ENCODE data around the gene CHST11. TPM values are rescaled to one million over a fixed set of nuclear protein-coding genes. Genes with fewer than 3 reads are reported as not detected.

CHST11 gene
- total RNA-seq, 1 experiment from 2014 or later = 0.25 TPM

DNA sequence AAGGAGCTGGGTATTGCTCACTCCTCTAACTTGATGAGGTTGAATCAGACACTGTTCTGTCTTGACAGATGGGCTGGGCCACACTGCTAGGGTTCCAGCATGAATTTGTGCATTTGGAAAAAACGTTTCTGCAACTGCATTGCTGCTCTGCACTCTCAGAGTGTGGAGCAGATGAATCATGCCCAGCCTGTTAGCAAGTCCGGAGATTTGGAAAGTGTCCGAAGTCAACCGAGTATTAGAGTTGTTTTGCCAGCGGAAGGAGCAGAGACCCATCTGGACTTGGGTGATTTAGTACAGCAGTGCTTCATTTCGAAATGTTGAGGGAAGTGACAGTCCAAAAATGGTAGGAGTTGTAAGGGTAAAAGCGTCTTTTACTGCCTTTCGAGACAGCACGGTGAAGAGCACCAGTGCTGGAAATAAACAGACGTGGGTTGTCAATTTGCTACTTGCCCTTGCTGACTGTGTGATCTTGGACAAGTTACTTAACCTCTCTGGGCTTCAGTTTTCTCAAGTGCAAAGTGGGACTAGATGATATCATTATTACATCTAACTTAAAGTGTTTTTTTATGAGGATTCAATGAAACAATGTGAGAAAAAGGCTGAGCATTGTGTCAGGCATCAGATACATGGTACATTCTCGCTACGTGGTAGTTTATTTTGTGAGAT is 139.5 kb downstream of the CHST11 start:
- CTCF ChIA-PET = no interaction called here
- no peaks in the 10 kb centered on the region for H3K9me3 Mint-ChIP-seq (ENCODE audit: unreplicated experiment)
- POLR2A ChIA-PET = no interaction called here

DNA sequence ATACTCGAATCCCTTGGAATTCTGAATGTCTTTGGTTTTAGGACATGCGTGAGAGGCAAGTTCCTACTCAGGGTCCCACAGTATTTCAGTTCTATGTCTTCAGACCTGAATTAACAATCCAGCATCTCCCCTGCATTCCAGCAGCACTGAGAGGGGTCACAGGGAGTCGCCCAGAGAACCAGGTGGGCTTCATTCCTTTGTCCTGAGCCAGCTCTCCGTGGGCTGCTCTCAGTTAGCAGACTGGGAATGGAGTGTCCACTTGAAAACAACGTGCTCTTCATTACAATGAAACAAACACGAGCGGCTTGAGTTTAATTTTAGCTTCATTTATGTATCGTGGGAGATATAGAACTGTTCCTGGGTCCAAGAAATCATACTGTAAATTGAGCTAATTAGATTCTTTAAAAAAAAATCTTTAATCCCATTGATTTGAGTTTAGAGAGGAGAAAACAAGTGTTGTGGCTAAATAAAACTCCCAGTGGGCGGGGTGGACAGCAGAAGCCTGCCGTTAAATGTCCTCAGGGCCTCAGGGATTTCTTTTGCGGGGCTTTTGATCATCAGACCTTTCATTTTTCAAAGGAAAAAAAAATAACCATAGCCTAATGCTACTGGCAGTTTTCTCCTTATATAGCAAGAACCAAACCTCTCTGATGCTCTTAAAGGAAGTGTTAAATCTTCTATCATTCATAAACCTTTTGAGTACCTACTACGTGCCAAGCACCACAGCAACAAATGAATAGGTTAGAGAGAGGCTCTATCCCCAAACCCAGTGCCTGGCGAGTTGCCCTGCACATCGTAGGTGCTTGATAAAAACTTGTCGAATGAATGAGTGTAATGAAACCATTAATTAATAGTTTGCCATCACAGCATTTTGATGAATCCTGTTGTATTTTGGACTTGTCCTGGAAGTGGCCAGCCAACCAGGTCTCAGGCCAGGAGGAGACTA is 140.4 kb downstream of the CHST11 start:
- Histone ChIP-seq H3K4me3 (ENCODE audit: low read depth, low read length) (no peak overlapping the region), H3K36me3 (ENCODE audit: control insufficient read depth, insufficient read depth, low read length) (no peaks in the 10 kb centered on the region), H3K9me3 (no peaks in the 10 kb centered on the region), H3K27me3 (replicated peaks; ENCODE audit: control insufficient read depth, insufficient read depth, low read length) (no peaks in the 10 kb centered on the region), H3K4me1 (no peaks in the 10 kb centered on the region)
- DNase-seq = no peak
- no peak overlapping the region for H3K27ac Mint-ChIP-seq (ENCODE audit: unreplicated experiment)
- ChIA-PET POLR2A (no interaction called here), CTCF (no interaction called here)
- H3K4me1 Mint-ChIP-seq (ENCODE audit: low read depth, unreplicated experiment) = no peaks in the 10 kb centered on the region
- BruUV-seq (replicated peaks) = no TSS peak
- peaks cover 9% of the 10 kb centered on the region for H3K27me3 Mint-ChIP-seq (ENCODE audit: insufficient read depth, unreplicated experiment)
- H3K4me3 Mint-ChIP-seq (ENCODE audit: unreplicated experiment) = no peak overlapping the region
- H3K36me3 Mint-ChIP-seq (ENCODE audit: insufficient read depth, unreplicated experiment) = no peaks in the 10 kb centered on the region
- H3K9me3 Mint-ChIP-seq (ENCODE audit: unreplicated experiment) = no peaks in the 10 kb centered on the region
- intact Hi-C loops (cut with micrococcal nuclease; ENCODE audit: unreplicated experiment) = no loop called here
- TF ChIP-seq, protein P1, sequence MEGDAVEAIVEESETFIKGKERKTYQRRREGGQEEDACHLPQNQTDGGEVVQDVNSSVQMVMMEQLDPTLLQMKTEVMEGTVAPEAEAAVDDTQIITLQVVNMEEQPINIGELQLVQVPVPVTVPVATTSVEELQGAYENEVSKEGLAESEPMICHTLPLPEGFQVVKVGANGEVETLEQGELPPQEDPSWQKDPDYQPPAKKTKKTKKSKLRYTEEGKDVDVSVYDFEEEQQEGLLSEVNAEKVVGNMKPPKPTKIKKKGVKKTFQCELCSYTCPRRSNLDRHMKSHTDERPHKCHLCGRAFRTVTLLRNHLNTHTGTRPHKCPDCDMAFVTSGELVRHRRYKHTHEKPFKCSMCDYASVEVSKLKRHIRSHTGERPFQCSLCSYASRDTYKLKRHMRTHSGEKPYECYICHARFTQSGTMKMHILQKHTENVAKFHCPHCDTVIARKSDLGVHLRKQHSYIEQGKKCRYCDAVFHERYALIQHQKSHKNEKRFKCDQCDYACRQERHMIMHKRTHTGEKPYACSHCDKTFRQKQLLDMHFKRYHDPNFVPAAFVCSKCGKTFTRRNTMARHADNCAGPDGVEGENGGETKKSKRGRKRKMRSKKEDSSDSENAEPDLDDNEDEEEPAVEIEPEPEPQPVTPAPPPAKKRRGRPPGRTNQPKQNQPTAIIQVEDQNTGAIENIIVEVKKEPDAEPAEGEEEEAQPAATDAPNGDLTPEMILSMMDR (IDR thresholded peaks at IDR 0.05; ENCODE audit: insufficient read depth in 1 of 2, low read depth in 1 of 2, low read length in 1 of 2, severe bottlenecking in 1 of 2, unreplicated experiment in 1 of 2) = no peak

More for the DNA sequence above, 139.5 kb downstream of the CHST11 start:
- intact Hi-C loops (cut with micrococcal nuclease; ENCODE audit: unreplicated experiment) = no loop called here
- Histone ChIP-seq H3K36me3 (ENCODE audit: control insufficient read depth, insufficient read depth, low read length) (no peaks in the 10 kb centered on the region), H3K4me3 (ENCODE audit: low read depth, low read length) (no peak overlapping the region), H3K27me3 (replicated peaks; ENCODE audit: control insufficient read depth, insufficient read depth, low read length) (no peaks in the 10 kb centered on the region), H3K9me3 (no peaks in the 10 kb centered on the region), H3K4me1 (no peaks in the 10 kb centered on the region)
- no peak for DNase-seq
- no peak overlapping the region for H3K4me3 Mint-ChIP-seq (ENCODE audit: unreplicated experiment)
- BruUV-seq (replicated peaks) = no TSS peak
- H3K27ac Mint-ChIP-seq (ENCODE audit: unreplicated experiment) = no peak overlapping the region
- no peaks in the 10 kb centered on the region for H3K4me1 Mint-ChIP-seq (ENCODE audit: low read depth, unreplicated experiment)
- peaks cover 9% of the 10 kb centered on the region for H3K27me3 Mint-ChIP-seq (ENCODE audit: insufficient read depth, unreplicated experiment)
- no peaks in the 10 kb centered on the region for H3K36me3 Mint-ChIP-seq (ENCODE audit: insufficient read depth, unreplicated experiment)
- TF ChIP-seq, protein P1 (IDR thresholded peaks at IDR 0.05; ENCODE audit: insufficient read depth in 1 of 2, low read depth in 1 of 2, low read length in 1 of 2, severe bottlenecking in 1 of 2, unreplicated experiment in 1 of 2) = no peak

DNA sequence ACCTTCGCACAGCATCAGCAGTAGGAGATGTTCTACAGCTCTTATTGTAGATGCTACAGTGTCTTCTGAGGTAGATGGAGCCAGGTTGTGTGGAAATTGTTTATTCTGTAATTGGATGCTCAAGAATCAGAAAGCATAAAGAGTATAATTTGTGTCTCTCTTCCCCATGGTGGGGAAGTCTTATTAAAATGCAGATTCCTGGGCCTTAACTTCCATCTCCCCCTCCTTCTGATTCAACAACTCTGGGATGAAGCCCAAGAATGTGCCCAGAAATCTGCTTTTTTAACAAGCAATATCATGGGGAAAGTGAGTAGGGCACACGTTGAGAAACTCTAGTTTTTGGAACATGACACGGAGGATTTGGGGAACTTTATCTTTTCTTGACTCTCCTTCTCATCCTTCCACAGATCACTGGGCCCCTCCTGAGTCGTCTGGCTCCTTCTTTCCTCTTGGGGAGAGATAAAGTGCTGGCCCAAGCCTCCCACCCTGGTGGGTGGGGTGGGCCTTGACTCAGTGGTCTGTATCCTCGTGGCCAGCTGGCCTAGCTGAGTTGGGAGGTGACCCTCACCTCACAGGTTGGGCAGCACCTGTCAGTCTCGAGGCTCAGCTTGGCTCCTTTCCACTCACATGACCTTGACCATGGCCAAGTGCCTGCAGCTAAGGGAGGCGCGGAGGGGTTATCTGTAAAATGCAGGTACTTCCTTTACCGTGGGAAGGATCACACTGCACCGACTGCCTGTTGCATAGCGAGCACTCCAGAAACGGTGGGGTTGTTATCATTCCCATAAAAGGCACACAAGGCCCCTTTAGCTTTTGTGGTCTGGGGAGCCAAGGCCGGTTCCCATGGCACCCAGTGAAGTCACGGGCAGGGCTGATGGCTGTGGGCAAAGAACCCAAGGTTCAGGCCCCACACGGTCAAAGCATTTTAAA is 141.9 kb downstream of the CHST11 start:
- Histone ChIP-seq H3K4me1 (no peaks in the 10 kb centered on the region), H3K9me3 (no peaks in the 10 kb centered on the region), H3K27me3 (replicated peaks; ENCODE audit: control insufficient read depth, insufficient read depth, low read length) (no peaks in the 10 kb centered on the region), H3K36me3 (ENCODE audit: control insufficient read depth, insufficient read depth, low read length) (no peaks in the 10 kb centered on the region), H3K4me3 (ENCODE audit: low read depth, low read length) (no peak overlapping the region)
- TF ChIP-seq, protein P1 (IDR thresholded peaks at IDR 0.05; ENCODE audit: insufficient read depth in 1 of 2, low read depth in 1 of 2, low read length in 1 of 2, severe bottlenecking in 1 of 2, unreplicated experiment in 1 of 2) = no peak
- Mint-ChIP-seq H3K9me3 (ENCODE audit: unreplicated experiment) (no peaks in the 10 kb centered on the region), H3K4me3 (ENCODE audit: unreplicated experiment) (no peak overlapping the region), H3K4me1 (ENCODE audit: low read depth, unreplicated experiment) (no peaks in the 10 kb centered on the region), H3K36me3 (ENCODE audit: insufficient read depth, unreplicated experiment) (no peaks in the 10 kb centered on the region), H3K27ac (ENCODE audit: unreplicated experiment) (no peak overlapping the region), H3K27me3 (ENCODE audit: insufficient read depth, unreplicated experiment) (peaks cover 5% of the 10 kb centered on the region)
- BruUV-seq (replicated peaks) = no TSS peak
- ChIA-PET POLR2A (no interaction called here), CTCF (interaction anchor here (0.6 kb wide), 1 partner anchor 390 kb away, joined by 3 read pairs; no protein-coding TSS in a partner anchor)
- intact Hi-C loops (cut with micrococcal nuclease; ENCODE audit: unreplicated experiment) = no loop called here
- DNase-seq = no peak

Measured in Caco-2 (cell line).